ENCODE measurements around the gene COX7B.
"Not testable (repeated sequence)": the region's sequence is repeated elsewhere in the genome, so short reads cannot be mapped to it uniquely, and the experiment has no call there.

The COX7B gene

GRCh38 chrX:77901506-77901905, 2.2 kb downstream of the COX7B start:
- TF ChIP-seq CTCF (conservative IDR thresholded peaks at IDR 0.05; ENCODE audit: control insufficient read depth, insufficient read depth, low read depth, low read length): no peak
- H3K4me3 ChIP-seq (ENCODE audit: control insufficient read depth, low read depth, low read length): no peak overlapping the region
- DNase-seq (ENCODE audit: low read depth): no peak

- peak; percentile 80 for DNase-seq (ENCODE audit: low read depth)
- TF ChIP-seq CTCF (conservative IDR thresholded peaks at IDR 0.05; ENCODE audit: control insufficient read depth, insufficient read depth, low read depth, low read length): peak; percentile 43
- peak within 1 kb of the TSS; percentile 75 for H3K4me3 ChIP-seq (ENCODE audit: control insufficient read depth, low read depth, low read length)
These were observed 11.0 kb downstream of the COX7B start, which contains the start of gene ATP7A for GRCh38 chrX:77910108-77910840. ATP7A (plus strand) TSS chrX:77910693; CDS start chrX:77971642, 60,949 bp downstream.

GRCh38 chrX:77917294-77917933, 18.1 kb downstream of the COX7B start:
- DNase-seq (ENCODE audit: low read depth): no peak
- H3K4me3 ChIP-seq (ENCODE audit: control insufficient read depth, low read depth, low read length): no peak overlapping the region
- TF ChIP-seq CTCF (conservative IDR thresholded peaks at IDR 0.05; ENCODE audit: control insufficient read depth, insufficient read depth, low read depth, low read length): no peak

- no peak for TF ChIP-seq CTCF (conservative IDR thresholded peaks at IDR 0.05; ENCODE audit: control insufficient read depth, insufficient read depth, low read depth, low read length)
- H3K4me3 ChIP-seq (ENCODE audit: control insufficient read depth, low read depth, low read length): no peak overlapping the region
- DNase-seq (ENCODE audit: low read depth): peak; percentile 26
These were observed 19.3 kb downstream of the COX7B start for GRCh38 chrX:77918568-77918967.

GRCh38 chrX:77919370-77919769, 20.1 kb downstream of the COX7B start:
- DNase-seq (ENCODE audit: low read depth); H3K4me3 ChIP-seq (ENCODE audit: control insufficient read depth, low read depth, low read length): not testable (repeated sequence)

GRCh38 chrX:77922787-77923186, 23.5 kb downstream of the COX7B start:
- no peak overlapping the region for H3K4me3 ChIP-seq (ENCODE audit: control insufficient read depth, low read depth, low read length)
- TF ChIP-seq CTCF (conservative IDR thresholded peaks at IDR 0.05; ENCODE audit: control insufficient read depth, insufficient read depth, low read depth, low read length): no peak
- DNase-seq (ENCODE audit: low read depth): no peak

- TF ChIP-seq CTCF (conservative IDR thresholded peaks at IDR 0.05; ENCODE audit: control insufficient read depth, insufficient read depth, low read depth, low read length): no peak
- no peak for DNase-seq (ENCODE audit: low read depth)
- no peak overlapping the region for H3K4me3 ChIP-seq (ENCODE audit: control insufficient read depth, low read depth, low read length)
These were observed 25.1 kb downstream of the COX7B start for GRCh38 chrX:77924320-77924859.

Measured in fibroblast of mammary gland (primary cell).